HL-60 (cell line): Measurements from ENCODE around the gene TBC1D22A.

Source experiments
- DNase-seq, 2 experiments: peaks; one replicate each; pipeline ENCODE4 v3.0.0-alpha.2; 2010 to 2020; ENCODE audit warnings: low read depth in 1 of 2, low spot score in 1 of 2
- H3K27ac ChIP-seq: fragments of 250-450 bp; sonication (Bioruptor Pico); replicated peaks from 2 replicates; pipeline ENCODE4 v1.5.1; 2020; ENCODE audit warnings: mild to moderate bottlenecking, moderate library complexity
- H3K27me3 ChIP-seq: fragments of 250-450 bp; sonication (Bioruptor Pico); 2 replicates; pipeline ENCODE4 v1.5.1; 2021; ENCODE audit warnings: mild to moderate bottlenecking, moderate library complexity; ENCODE audit not compliant: insufficient read depth, poor library complexity, severe bottlenecking
- H3K4me3 ChIP-seq: replicated peaks from 2 replicates; pipeline ENCODE4 v1.5.1; 2011; ENCODE audit warnings: mild to moderate bottlenecking, control low read depth, low read length; ENCODE audit not compliant: insufficient read depth
- CTCF ChIP-seq: IDR thresholded peaks from one replicate; pipeline ENCODE4 v1.5.1; 2011; ENCODE audit warnings: low read length, control low read depth, inconsistent platforms; ENCODE audit not compliant: insufficient read depth
- GABPA ChIP-seq: IDR thresholded peaks from 2 replicates; pipeline ENCODE4 v1.6.1; 2012; ENCODE audit warnings: low read depth
- POLR2AphosphoS5 ChIP-seq: IDR thresholded peaks from 2 replicates; pipeline ENCODE4 v1.6.1; 2012; ENCODE audit warnings: low read depth
- REST ChIP-seq: IDR thresholded peaks from 2 replicates; pipeline ENCODE4 v1.6.1; 2012; ENCODE audit warnings: low read depth; ENCODE audit not compliant: insufficient replicate concordance
- SPI1 ChIP-seq: IDR thresholded peaks from 2 replicates; pipeline ENCODE4 v1.6.1; 2012; ENCODE audit warnings: low read depth, mild to moderate bottlenecking, borderline replicate concordance

The TBC1D22A gene

GRCh38 chr22:47042861-47043496 lies 280.5 kb downstream of the TBC1D22A start:
- no peak for DNase-seq
- TF ChIP-seq SPI1 (no peak), GABPA (no peak), POLR2AphosphoS5 (no peak), REST (no peak), CTCF (no peak)
- no peaks in the 10 kb centered on the region for H3K27me3 ChIP-seq

GRCh38 chr22:47043835-47044721 lies 281.6 kb downstream of the TBC1D22A start:
- no peak overlapping the region for H3K4me3 ChIP-seq
- no peaks in the 10 kb centered on the region for H3K27me3 ChIP-seq
- H3K27ac ChIP-seq: no peak overlapping the region
- peak in 1 of 2 experiments; percentile 3 for DNase-seq
- TF ChIP-seq SPI1 (no peak), REST (no peak), GABPA (no peak), POLR2AphosphoS5 (no peak), CTCF (no peak)

More at GRCh38 chr22:47042861-47043496, 280.5 kb downstream of the TBC1D22A start:
- no peak overlapping the region for H3K4me3 ChIP-seq
- H3K27ac ChIP-seq: no peak overlapping the region

GRCh38 chr22:47044722-47045535 lies 282.5 kb downstream of the TBC1D22A start:
- TF ChIP-seq REST (no peak), SPI1 (no peak), GABPA (no peak), POLR2AphosphoS5 (no peak), CTCF (no peak)
- H3K27me3 ChIP-seq: no peaks in the 10 kb centered on the region
- DNase-seq: no peak
- no peak overlapping the region for H3K4me3 ChIP-seq
- H3K27ac ChIP-seq: no peak overlapping the region
